ENCODE results near the gene RECQL. TPM values are rescaled to one million over a fixed set of nuclear protein-coding genes. Genes with fewer than 3 reads are reported as not detected.
"Not testable (repeated sequence)": the region's sequence is repeated elsewhere in the genome, so short reads cannot be mapped to it uniquely, and the experiment has no call there.

The RECQL gene
- total and polyA plus RNA-seq, 4 donors, result 28.2 to 52.4 (median 37.8) TPM

GRCh38 chr12:21483531-21483930, 17.9 kb downstream of the RECQL start:
- no peaks in the 10 kb centered on the region for H3K4me1 ChIP-seq (ENCODE audit: control insufficient read depth in 1 of 2, insufficient read depth in 2 of 2, low read length in 2 of 2)
- no peak overlapping the region for H3K27ac ChIP-seq (ENCODE audit: low read depth in 1 of 2, low read length in 2 of 2)
- ATAC-seq (ENCODE audit: low FRiP score), result no peak
- peaks cover 10 to 11% of the 10 kb centered on the region in 2 donors for H3K36me3 ChIP-seq (ENCODE audit: control insufficient read depth in 1 of 2, insufficient read depth in 2 of 2, low read length in 1 of 2)
- intact Hi-C loops (cut with DNase I), result no loop called here
- H3K27me3 ChIP-seq (ENCODE audit: control insufficient read depth in 1 of 2, insufficient read depth in 2 of 2, low read length in 1 of 2), result no peaks in the 10 kb centered on the region
- H3K9me3 ChIP-seq (ENCODE audit: control insufficient read depth, low read length), result no peaks in the 10 kb centered on the region
- no peak overlapping the region for H3K4me3 ChIP-seq (ENCODE audit: low read length in 2 of 2)
- DNase-seq, result no peak
- WGBS, 2 donors, result 51 to 67% methylated on average over 3 of the region's 3 CpGs

- 89% methylated on average over 10 of the region's 10 CpGs for WGBS, 2 donors
- DNase-seq (no peak), ATAC-seq (ENCODE audit: low FRiP score) (no peak)
- Histone ChIP-seq H3K27me3 (ENCODE audit: control insufficient read depth in 1 of 2, insufficient read depth in 2 of 2, low read length in 1 of 2) (no peaks in the 10 kb centered on the region), H3K4me1 (ENCODE audit: control insufficient read depth in 1 of 2, insufficient read depth in 2 of 2, low read length in 2 of 2) (no peaks in the 10 kb centered on the region), H3K4me3 (ENCODE audit: low read length in 2 of 2) (no peak overlapping the region), H3K9me3 (ENCODE audit: control insufficient read depth, low read length) (no peaks in the 10 kb centered on the region), H3K27ac (ENCODE audit: low read depth in 1 of 2, low read length in 2 of 2) (no peak overlapping the region), H3K36me3 (ENCODE audit: control insufficient read depth in 1 of 2, insufficient read depth in 2 of 2, low read length in 1 of 2) (peaks cover 10 to 11% of the 10 kb centered on the region in 2 donors)
- intact Hi-C loops (cut with DNase I), result no loop called here
Observed at GRCh38 chr12:21478756-21479455, 22.5 kb downstream of the RECQL start.

- H3K27me3 ChIP-seq (ENCODE audit: control insufficient read depth in 1 of 2, insufficient read depth in 2 of 2, low read length in 1 of 2), result no peaks in the 10 kb centered on the region
- H3K9me3 ChIP-seq (ENCODE audit: control insufficient read depth, low read length), result no peaks in the 10 kb centered on the region
- intact Hi-C loops (cut with DNase I), result no loop called here
- ATAC-seq (ENCODE audit: low FRiP score) (no peak), DNase-seq (no peak)
- peaks cover 7 to 12% of the 10 kb centered on the region in 2 donors for H3K36me3 ChIP-seq (ENCODE audit: control insufficient read depth in 1 of 2, insufficient read depth in 2 of 2, low read length in 1 of 2)
- no peaks in the 10 kb centered on the region for H3K4me1 ChIP-seq (ENCODE audit: control insufficient read depth in 1 of 2, insufficient read depth in 2 of 2, low read length in 2 of 2)
- 78 to 94% methylated on average over 3 of the region's 3 CpGs for WGBS, 2 donors
- H3K4me3 ChIP-seq (ENCODE audit: low read length in 2 of 2), result no peak overlapping the region
- H3K27ac ChIP-seq (ENCODE audit: low read depth in 1 of 2, low read length in 2 of 2), result no peak overlapping the region
Observed at GRCh38 chr12:21476949-21477348, 24.5 kb downstream of the RECQL start.

GRCh38 chr12:21475552-21475951, 25.9 kb downstream of the RECQL start:
- ATAC-seq (ENCODE audit: low FRiP score), result no peak
- DNase-seq, result no peak
- intact Hi-C loops (cut with DNase I), result no loop called here
- H3K9me3 ChIP-seq (ENCODE audit: control insufficient read depth, low read length), result no peaks in the 10 kb centered on the region
- no peak overlapping the region for H3K27ac ChIP-seq (ENCODE audit: low read depth in 1 of 2, low read length in 2 of 2)
- no peak overlapping the region for H3K4me3 ChIP-seq (ENCODE audit: low read length in 2 of 2)
- peaks cover 3 to 9% of the 10 kb centered on the region in 2 donors for H3K36me3 ChIP-seq (ENCODE audit: control insufficient read depth in 1 of 2, insufficient read depth in 2 of 2, low read length in 1 of 2)
- no peaks in the 10 kb centered on the region for H3K27me3 ChIP-seq (ENCODE audit: control insufficient read depth in 1 of 2, insufficient read depth in 2 of 2, low read length in 1 of 2)
- WGBS, 2 donors, result 74 to 81% methylated on average over 1 of the region's 1 CpG
- H3K4me1 ChIP-seq (ENCODE audit: control insufficient read depth in 1 of 2, insufficient read depth in 2 of 2, low read length in 2 of 2), result no peaks in the 10 kb centered on the region

GRCh38 chr12:21472197-21472823, 29.1 kb downstream of the RECQL start:
- ATAC-seq (ENCODE audit: low FRiP score), result no peak
- intact Hi-C loops (cut with DNase I), result no loop called here
- WGBS, 2 donors, result 75 to 76% methylated on average over 7 of the region's 7 CpGs

GRCh38 chr12:21471294-21471693, 30.1 kb downstream of the RECQL start:
- Histone ChIP-seq H3K27ac (ENCODE audit: low read depth in 1 of 2, low read length in 2 of 2) (no peak overlapping the region), H3K4me3 (ENCODE audit: low read length in 2 of 2) (no peak overlapping the region), H3K4me1 (ENCODE audit: control insufficient read depth in 1 of 2, insufficient read depth in 2 of 2, low read length in 2 of 2) (no peaks in the 10 kb centered on the region), H3K27me3 (ENCODE audit: control insufficient read depth in 1 of 2, insufficient read depth in 2 of 2, low read length in 1 of 2) (no peaks in the 10 kb centered on the region), H3K9me3 (ENCODE audit: control insufficient read depth, low read length) (no peaks in the 10 kb centered on the region), H3K36me3 (ENCODE audit: control insufficient read depth in 1 of 2, insufficient read depth in 2 of 2, low read length in 1 of 2) (peaks cover 3% of the 10 kb centered on the region in 2 donors)
- DNase-seq, result no peak
- intact Hi-C loops (cut with DNase I), result no loop called here
- ATAC-seq (ENCODE audit: low FRiP score), result no peak
- 78 to 83% methylated on average over 2 of the region's 2 CpGs for WGBS, 2 donors

More at GRCh38 chr12:21472197-21472823, 29.1 kb downstream of the RECQL start:
- H3K4me1 ChIP-seq (ENCODE audit: control insufficient read depth in 1 of 2, insufficient read depth in 2 of 2, low read length in 2 of 2), result no peaks in the 10 kb centered on the region
- no peak overlapping the region for H3K4me3 ChIP-seq (ENCODE audit: low read length in 2 of 2)
- H3K9me3 ChIP-seq (ENCODE audit: control insufficient read depth, low read length), result no peaks in the 10 kb centered on the region
- peaks cover 3% of the 10 kb centered on the region in 2 donors for H3K36me3 ChIP-seq (ENCODE audit: control insufficient read depth in 1 of 2, insufficient read depth in 2 of 2, low read length in 1 of 2)
- no peak overlapping the region for H3K27ac ChIP-seq (ENCODE audit: low read depth in 1 of 2, low read length in 2 of 2)
- no peaks in the 10 kb centered on the region for H3K27me3 ChIP-seq (ENCODE audit: control insufficient read depth in 1 of 2, insufficient read depth in 2 of 2, low read length in 1 of 2)
- no peak for DNase-seq

- H3K9me3 ChIP-seq (ENCODE audit: control insufficient read depth, low read length); H3K4me3 ChIP-seq (ENCODE audit: low read length in 2 of 2); H3K36me3 ChIP-seq (ENCODE audit: control insufficient read depth in 1 of 2, insufficient read depth in 2 of 2, low read length in 1 of 2); intact Hi-C loops (cut with DNase I); H3K4me1 ChIP-seq (ENCODE audit: control insufficient read depth in 1 of 2, insufficient read depth in 2 of 2, low read length in 2 of 2); DNase-seq; ATAC-seq (ENCODE audit: low FRiP score); H3K27me3 ChIP-seq (ENCODE audit: control insufficient read depth in 1 of 2, insufficient read depth in 2 of 2, low read length in 1 of 2); H3K27ac ChIP-seq (ENCODE audit: low read depth in 1 of 2, low read length in 2 of 2): not testable (repeated sequence)
- WGBS, 2 donors, result 73 to 84% methylated on average over 2 of the region's 2 CpGs
Observed at GRCh38 chr12:21467334-21467733, 34.1 kb downstream of the RECQL start.

GRCh38 chr12:21459474-21459873, 42.0 kb downstream of the RECQL start:
- no peak for ATAC-seq (ENCODE audit: low FRiP score)
- WGBS, 2 donors, result 83% methylated on average over 2 of the region's 2 CpGs
- DNase-seq, result no peak
- H3K4me3 ChIP-seq (ENCODE audit: low read length in 2 of 2), result no peak overlapping the region
- intact Hi-C loops (cut with DNase I), result no loop called here
- H3K36me3 ChIP-seq (ENCODE audit: control insufficient read depth in 1 of 2, insufficient read depth in 2 of 2, low read length in 1 of 2), result peaks cover 3% of the 10 kb centered on the region in 2 donors
- H3K27me3 ChIP-seq (ENCODE audit: control insufficient read depth in 1 of 2, insufficient read depth in 2 of 2, low read length in 1 of 2), result no peaks in the 10 kb centered on the region
- H3K4me1 ChIP-seq (ENCODE audit: control insufficient read depth in 1 of 2, insufficient read depth in 2 of 2, low read length in 2 of 2), result no peaks in the 10 kb centered on the region
- H3K9me3 ChIP-seq (ENCODE audit: control insufficient read depth, low read length), result no peaks in the 10 kb centered on the region
- H3K27ac ChIP-seq (ENCODE audit: low read depth in 1 of 2, low read length in 2 of 2), result no peak overlapping the region

GRCh38 chr12:21456291-21456780, 45.1 kb downstream of the RECQL start:
- WGBS, 2 donors, result 67 to 72% methylated on average over 7 of the region's 7 CpGs
- no peak for DNase-seq
- H3K4me3 ChIP-seq (ENCODE audit: low read length in 2 of 2), result no peak overlapping the region
- H3K4me1 ChIP-seq (ENCODE audit: control insufficient read depth in 1 of 2, insufficient read depth in 2 of 2, low read length in 2 of 2), result no peaks in the 10 kb centered on the region
- H3K27ac ChIP-seq (ENCODE audit: low read depth in 1 of 2, low read length in 2 of 2), result no peak overlapping the region
- ATAC-seq (ENCODE audit: low FRiP score), result no peak
- no peaks in the 10 kb centered on the region for H3K9me3 ChIP-seq (ENCODE audit: control insufficient read depth, low read length)
- peaks cover 0 to 3% of the 10 kb centered on the region in 2 donors for H3K36me3 ChIP-seq (ENCODE audit: control insufficient read depth in 1 of 2, insufficient read depth in 2 of 2, low read length in 1 of 2)
- intact Hi-C loops (cut with DNase I), result no loop called here
- H3K27me3 ChIP-seq (ENCODE audit: control insufficient read depth in 1 of 2, insufficient read depth in 2 of 2, low read length in 1 of 2), result no peaks in the 10 kb centered on the region
